ENCODE measurements around the gene FAM227B.
A peak's percentile ranks its signal among the peaks of the same experiment; 100 is the strongest.
"Not testable (repeated sequence)": the region's sequence is repeated elsewhere in the genome, so short reads cannot be mapped to it uniquely, and the experiment has no call there.

FAM227B gene

DNA sequence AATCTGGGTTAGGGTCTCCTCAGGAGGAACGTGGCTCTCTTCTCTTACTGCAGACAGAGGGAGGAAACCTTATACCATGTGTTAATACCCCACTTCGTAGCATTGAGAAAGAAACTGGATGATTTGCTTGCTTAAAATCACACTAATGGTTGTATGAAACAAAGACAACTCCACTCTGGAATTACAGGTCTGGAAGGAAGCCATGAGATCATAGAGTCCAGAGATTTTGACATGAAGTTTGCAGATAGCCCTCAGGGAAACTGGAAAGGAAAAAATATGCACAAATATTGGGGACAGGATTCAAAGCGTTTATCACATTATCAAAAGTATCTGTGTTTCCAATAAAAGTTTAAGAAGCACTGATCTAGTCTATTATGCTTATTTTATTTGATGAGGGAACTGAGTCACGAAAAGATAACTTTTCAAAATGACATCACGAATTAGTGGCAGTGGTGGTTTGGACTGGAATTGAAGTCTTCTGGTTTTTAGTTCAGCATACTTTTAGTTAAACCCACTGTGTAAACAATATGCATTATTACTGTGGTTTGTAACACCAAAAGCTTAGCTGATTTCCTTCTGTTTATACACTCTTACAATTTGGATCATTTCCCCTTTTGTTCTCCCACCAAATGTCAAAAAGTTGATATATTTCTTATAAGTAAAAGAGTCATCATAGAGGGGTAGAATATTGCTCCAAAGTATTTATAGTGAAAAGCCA lies 180.8 kb downstream of the FAM227B start:
- DNase-seq (ENCODE audit: low read depth in 3 of 3) = no peak

DNA sequence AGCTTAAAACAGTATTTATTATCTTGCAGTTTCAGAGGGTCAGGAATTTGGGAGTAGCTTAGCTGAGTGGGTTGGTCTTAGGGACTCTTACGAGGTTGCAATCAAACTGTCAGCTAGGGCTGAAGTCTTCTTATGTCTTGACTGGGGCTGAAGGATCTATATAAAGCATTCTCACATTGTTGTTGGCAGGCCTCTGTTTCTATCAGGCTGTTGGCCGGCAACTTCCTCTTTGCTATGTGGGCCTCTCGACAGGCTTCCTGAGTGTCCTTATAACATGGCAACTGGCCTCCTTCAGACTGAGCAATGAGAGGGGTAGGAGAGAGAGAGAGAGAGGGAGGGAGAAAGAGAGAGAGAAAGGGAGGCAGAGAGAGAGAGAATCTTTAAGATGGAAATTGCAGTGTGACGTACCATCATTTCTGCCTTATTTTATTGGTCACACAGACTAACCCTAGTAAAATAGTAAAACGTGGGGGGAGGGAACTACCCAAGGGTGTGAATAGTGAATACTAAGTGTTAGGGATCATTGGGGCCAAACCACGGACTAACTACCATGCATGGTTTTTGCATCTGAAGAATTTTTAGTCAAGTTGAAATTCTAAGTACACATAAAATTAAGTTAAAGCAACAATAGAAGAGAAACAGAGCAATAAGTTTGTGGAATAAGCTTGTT lies 181.5 kb downstream of the FAM227B start:
- DNase-seq (ENCODE audit: low read depth in 3 of 3) = no peak

DNA sequence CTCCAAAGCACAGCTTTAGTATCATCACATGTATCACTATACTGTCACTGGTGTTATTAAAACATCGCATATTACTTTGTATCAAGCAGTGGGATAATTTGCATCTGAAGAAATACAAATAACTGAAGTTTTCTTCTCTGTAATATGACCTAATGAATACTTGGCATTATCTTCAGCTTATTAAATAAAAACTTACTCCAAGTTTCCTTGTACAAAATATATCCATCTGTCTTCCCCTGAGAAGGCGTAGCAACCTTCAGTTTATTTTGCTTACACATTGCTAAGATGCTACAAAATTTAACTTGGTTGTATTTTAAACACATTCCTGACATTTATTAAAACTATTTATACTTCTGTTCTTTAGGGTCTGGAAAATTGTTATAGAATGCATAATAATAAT lies 183.9 kb downstream of the FAM227B start:
- no peak for DNase-seq (ENCODE audit: low read depth in 3 of 3)

DNA sequence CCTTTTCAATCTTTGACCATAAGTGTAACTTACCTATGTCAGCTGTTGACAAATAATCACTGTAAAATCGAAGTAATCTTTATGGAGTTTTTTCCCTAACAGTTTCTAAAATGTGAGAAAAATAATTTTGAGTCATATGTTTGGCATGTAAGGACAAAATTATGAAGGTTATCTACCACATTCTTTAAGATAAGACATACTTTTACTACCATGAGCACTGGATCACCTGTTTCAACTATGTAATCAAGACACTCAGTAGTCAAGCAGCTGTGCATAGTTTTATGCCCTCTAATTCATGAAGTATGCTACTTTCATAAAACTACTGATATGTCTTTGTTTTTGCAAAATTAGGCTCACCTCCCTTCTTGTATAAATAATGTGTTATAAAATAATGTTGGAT lies 185.4 kb downstream of the FAM227B start:
- no peak for DNase-seq (ENCODE audit: low read depth in 3 of 3)

DNA sequence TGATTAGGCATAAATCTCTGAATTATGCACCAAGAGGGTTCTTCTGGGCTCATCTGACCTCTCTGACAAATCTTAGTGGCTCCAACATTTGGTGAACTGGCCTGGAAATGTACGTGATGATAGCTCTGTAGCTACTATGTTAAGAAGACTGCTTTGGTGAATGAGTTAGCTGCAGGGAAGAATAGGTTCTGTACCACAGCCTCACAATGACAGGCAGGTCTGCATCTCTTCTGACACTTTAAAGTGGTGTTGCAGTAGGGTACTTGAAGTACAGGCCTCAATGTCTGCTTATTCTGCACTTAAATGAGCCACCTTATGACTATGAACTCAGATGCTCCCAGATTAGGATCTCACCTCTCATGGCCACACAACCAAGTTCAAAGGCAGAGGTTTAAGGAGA lies 190.6 kb downstream of the FAM227B start:
- DNase-seq (ENCODE audit: low read depth in 3 of 3) = no peak

DNA sequence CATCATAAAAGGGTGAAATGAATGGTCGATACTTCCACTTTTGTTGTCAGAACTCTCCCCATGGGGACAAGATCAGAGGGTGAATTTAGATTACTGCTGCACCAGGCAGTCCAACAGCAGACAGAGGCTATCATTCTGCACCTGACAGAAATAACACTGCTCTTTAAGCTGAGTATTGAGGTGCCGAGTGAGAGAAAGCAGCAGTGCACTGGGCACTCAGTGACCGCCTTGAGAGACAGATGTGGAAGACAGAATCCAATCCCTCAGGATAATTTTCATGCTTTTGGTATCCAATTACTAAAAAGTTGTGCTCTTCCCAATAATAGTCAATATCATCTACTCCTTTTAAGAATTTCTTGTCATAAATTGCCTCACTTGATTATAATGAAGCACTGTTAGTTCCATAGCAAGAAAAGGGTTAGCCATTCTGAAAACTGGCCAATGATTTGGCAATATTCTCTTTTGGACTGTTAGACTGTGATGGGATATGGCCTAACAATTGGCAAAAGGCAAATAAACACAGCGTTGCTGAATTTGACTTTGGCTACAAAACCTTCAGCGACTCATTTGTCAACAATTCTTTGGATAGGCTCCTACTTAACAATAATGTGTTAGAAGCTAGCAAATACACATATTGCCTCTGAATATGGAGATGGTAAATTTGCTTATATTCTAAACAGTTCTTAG lies 192.1 kb downstream of the FAM227B start:
- DNase-seq (ENCODE audit: low read depth in 3 of 3) = no peak

DNA sequence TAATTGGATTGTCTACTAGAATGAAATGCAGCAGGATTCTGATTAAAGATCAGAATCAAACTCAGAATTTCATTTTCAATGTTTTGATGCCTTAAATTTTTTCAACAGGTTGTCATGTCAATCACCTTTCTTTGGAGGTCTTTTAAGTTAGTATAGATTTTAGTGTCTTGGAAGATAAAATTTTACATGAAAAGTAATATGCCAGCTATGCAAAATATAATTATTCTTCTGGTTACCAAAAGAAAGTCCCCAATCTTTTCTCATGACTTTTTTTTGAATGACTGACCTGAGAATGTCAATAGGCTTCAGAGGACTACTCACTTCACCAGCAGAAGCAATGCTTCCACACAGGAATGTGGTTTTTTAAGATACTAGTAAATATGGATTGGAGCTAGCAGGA lies 193.2 kb downstream of the FAM227B start:
- no peak for DNase-seq (ENCODE audit: low read depth in 3 of 3)

DNA sequence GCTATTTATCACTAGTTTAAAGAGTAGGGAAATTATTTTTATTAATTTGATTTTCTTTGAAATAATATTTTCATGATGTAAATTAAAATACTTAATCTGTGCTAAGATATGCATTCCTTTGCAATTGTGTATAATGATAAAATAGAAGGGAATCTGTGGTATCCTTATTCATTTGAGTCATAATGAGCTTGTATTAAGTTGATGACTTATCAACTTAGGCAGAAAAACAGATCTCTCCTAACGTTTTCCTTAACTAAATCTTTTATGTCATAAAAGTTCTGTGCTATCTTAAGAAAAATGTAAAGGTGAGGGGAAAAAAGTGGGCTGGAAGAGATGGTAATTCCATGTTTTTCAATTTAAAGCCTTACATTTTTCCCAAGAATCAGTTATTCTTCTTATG lies 195.7 kb downstream of the FAM227B start:
- DNase-seq (ENCODE audit: low read depth in 3 of 3) = no peak

DNA sequence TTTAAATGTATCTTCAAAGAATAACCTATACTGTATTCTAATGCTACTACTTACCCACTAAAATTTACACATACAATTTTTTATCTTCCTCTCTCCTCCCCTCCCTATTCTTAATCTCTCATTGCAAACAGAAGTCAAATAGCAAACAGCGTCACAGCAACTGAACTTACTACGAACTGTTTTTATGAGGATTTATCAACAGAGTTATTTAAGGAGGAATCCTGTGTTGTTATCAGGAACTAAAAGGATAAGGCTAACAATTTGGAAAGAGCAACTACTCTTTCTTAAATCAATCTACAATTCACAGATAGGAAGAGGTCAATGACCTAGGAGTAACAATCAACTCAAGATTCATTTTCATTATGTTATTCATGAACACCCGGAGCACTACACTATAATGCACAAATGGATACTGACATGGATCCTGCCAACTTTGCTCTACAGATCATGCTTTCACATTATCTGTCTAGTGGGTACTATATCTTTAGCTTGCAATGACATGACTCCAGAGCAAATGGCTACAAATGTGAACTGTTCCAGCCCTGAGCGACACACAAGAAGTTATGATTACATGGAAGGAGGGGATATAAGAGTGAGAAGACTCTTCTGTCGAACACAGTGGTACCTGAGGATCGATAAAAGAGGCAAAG lies 196.6 kb downstream of the FAM227B start:
- DNase-seq (ENCODE audit: low read depth in 3 of 3) = no peak

DNA sequence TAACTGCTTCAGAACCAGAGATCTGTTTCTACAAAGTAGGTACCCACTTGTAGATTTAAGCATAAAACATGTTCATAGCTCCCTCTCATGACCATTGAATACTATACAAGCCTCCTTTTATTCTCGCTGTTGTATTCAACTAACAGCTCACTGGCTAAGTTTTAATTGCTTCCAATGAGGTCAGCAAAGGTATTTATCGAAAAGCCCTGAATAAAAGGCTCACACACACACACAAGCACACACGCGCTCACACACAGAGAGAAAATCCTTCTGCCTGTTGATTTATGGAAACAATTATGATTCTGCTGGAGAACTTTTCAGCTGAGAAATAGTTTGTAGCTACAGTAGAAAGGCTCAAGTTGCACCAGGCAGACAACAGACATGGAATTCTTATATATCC lies 197.6 kb downstream of the FAM227B start, which contains the start of gene FGF7:
FGF7 (plus strand) TSS at position 222 of the 400 bp plus-strand sequence. CDS start 1,056 bp downstream, outside the sequence.
- DNase-seq (ENCODE audit: low read depth in 3 of 3) = no peak

DNA sequence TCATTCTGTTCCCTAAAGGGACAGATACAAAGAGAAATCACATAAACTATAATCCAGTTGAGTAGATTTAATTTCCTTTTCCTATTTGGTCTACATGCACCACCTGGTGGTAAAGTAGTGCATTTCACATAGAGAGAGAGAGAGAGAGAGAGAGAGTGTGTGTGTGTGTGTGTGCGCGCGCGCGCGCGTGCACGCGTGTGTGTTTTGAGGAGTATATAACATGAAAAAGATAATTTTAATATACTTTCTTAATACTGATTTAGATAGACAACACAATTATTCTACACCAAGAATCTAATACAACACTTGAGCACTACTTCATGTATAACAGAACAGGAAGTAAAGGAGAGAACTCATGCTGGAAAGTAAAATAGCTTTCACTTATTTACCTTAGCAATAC lies 198.6 kb downstream of the FAM227B start:
- peak in 1 of 3 experiments; percentile 3 for DNase-seq (ENCODE audit: low read depth in 3 of 3)

DNA sequence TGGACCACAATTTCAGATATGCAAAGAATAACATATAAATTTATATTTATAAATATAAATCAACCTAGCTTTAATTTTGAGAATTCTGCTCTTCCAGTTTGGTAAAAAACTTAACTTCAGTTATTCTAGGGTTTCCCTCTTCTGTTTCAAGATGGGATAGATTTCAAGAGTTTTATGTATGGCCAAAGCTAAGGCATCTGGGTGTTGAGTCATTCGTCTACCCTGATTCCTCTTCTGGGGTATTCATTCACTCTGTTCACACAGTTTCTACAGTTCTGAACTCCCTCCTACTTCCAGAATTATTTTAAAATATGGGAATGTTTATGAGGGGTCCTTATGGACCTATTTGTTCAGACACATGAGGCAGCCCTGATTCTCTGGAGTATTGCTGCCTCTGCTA lies 201.8 kb downstream of the FAM227B start:
- no peak for DNase-seq (ENCODE audit: low read depth in 3 of 3)

DNA sequence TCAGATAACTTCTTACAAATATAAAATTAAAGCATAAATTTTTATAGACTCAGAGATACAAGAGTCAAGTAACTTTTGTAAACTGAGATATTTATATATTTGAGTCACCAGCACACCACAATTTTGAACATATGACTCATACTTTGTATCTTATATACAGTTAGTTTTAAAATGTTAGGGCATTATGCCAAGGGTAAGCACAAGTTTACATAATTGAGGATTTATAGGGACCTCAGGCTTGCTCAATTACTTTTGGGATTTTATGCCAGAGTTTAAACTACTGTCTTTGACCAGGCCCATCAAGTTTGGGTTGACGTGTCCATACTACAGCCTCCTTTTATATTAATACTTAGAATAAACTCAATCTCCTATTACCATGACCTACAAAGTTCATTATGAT lies 205.0 kb downstream of the FAM227B start:
- no peak for DNase-seq (ENCODE audit: low read depth in 3 of 3)

DNA sequence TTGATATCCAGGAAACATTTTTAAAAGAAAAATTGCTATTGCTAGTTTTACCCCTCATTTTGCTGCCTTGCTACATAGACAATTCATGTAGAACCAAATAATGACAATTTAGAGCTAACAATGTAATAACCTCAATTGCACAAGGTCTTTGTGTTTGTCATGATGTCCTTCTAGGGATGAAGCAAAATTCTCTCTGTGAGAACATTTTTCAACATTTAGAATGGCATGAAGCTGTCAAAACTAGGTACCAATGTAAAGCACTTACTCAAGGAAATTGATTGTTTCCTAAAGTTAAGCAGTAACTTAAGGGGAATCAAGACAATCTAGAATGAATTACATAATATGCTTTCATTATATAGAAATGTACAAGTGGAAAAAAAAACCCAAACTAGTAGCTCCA lies 205.5 kb downstream of the FAM227B start:
- no peak for DNase-seq (ENCODE audit: low read depth in 3 of 3)

DNA sequence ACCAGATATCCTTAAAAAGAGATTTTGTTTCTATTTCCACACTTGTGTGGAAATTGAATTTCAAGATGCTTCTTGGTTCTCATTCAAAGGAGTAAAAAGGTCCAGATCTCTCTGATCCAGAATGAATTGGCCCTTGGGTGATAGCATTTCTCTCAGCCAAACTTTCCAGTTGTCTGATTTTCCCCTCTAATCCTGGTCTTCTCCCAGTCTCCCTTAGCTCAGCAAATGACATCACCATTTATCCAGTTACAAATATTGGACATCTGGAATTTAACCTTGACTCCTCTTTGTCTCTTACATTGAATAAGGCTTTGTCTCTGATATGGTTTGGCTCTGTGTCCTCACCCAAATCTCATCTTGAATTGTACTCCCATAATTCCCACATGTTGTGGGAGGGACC lies 207.8 kb downstream of the FAM227B start:
- DNase-seq (ENCODE audit: low read depth in 3 of 3) = no peak

DNA sequence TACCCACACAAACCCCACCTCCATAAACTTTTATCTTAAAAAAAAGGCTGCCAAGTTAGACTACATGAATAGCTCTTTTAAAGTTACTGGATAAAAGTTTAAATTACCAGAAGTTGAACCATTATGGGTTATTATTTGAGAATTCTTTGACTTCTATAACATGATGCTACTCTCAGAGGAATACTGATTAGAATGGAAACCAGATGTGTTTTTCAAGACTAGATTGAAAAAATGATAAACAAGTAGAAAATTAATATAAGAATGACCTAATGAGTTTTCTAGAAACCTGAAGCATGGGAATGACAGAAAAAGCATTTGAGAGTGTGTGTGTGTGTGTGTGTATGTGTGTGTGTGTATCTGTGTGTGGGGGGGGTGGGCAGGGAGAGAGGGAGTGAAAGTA lies 210.0 kb downstream of the FAM227B start:
- no peak for DNase-seq (ENCODE audit: low read depth in 3 of 3)

DNA sequence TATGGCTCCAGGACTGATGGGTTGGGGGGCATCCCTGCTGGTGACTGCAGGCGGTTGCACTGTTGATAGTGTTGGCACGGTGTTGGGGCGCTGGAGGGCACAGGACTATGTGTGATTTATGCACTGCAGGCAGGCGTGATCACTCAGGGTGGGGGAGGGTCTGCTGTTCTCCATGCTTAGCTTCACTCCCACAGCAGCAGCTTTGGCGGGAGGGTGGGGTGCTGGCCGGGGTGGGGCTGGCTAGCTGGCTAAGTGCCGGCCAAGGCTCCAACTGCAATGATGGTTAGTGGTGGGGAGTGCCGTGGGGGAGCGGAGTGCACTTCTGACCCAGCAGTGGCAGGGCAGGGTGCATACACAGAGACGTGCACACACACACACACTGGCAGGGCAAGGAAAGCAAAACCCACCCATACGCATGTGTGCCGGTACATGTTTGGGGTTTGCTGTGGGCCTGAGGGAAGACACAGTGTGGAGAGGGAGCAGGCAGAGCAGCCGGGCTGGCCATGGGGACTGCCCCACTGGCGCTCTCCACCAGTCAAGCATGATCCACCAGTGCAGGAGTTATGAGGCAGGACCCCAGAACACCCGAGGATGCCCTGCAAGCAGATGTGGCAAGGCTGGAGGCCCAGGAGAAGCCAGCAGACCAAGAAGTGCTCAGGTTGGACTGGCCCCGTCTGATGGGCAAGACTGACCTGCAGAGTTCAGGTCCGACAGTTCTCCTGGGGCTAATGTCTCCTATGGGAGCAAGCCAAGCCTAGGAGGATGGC lies 214.1 kb downstream of the FAM227B start:
- no peak for DNase-seq (ENCODE audit: low read depth in 3 of 3)

DNA sequence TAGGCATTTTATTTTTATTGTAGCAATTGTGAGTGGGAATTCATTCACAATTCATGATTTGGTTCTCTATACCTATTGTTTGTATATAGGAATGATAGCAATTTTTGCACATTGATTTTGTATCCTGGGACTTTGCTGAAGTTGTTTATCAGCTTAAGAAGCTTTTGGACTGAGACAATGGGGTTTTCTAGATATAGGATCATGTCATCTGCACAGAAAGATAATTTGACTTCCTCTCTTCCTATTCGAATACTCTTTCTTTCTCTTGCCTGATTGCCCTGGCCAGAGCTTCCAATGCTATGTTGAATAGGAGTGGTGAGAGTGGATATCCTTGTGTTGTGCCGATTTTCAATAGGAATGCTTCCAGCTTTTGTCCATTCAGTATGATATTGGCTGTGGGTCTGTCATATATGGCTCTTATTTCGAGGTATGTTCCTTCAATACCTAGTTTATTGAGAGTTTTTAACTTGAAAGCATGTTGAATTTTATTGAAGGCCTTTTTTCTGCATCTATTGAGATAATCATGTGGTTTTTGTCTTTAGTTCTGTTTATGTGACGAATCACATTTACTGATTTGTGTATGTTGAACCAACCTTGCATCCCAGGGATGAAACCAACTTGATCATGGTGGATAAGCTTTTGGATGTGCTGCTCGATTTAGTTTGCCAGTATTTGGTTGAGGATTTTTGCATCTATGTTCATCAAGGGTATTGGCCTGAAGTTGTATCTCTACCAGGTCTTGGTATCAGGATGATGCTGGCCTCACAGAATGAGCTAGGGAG lies 217.9 kb downstream of the FAM227B start:
- not testable (repeated sequence) for DNase-seq (ENCODE audit: low read depth in 3 of 3)

DNA sequence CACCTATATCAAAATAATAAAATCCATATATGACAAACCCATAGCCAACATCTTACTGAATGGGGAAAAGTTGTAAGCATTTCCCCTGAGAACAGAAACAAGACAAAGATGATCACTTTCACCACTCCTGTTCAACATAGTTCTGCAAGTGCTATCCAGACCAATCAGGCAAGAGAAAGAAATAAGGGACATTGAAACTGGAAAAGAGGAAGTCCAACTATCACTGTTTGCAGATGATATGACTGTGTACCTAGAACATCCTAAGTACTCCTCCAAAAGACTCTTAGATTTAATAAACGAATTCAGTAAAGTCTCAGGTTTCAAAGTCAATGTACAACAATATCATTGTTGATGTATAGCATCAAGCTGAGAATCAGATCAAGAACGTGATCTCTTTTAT lies 233.1 kb downstream of the FAM227B start:
- no peak for DNase-seq (ENCODE audit: low read depth in 3 of 3)

DNA sequence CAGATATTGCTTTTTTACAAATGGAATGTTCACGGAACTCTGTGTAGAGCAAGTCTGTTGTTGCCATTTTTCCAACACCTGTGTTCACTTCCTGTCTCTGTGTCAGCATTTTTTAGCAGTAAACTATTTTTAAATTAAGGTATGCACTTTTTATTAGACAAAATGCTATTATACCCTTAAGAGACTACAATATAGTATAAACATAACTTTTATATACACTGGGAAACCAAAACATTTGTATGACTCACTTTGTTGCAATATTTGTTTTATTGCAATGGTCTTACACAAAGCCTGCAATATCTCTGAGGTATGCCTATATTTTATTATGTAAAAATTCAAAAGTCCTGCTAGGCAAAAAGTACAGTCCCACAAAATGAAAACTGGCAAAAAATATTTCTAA lies 237.4 kb downstream of the FAM227B start:
- DNase-seq (ENCODE audit: low read depth in 3 of 3) = no peak

DNA sequence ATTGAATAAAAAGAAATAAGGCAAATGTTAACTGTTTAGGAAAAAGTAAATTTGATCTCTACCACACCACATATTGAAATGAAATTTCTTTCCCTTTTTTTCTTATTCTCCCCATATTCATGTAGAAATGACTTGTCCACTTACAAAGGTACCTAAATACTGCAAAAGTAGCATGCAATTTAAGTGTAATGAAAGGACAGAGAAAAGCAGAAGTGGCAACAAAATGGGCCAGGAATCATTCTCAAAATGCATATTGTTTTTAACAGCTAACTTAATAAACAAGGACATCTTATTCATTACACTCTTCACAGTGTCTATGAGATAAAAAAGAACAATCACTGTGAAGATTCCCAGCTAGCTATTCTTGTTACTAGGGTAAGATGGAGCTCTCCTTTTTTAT lies 238.2 kb downstream of the FAM227B start:
- no peak for DNase-seq (ENCODE audit: low read depth in 3 of 3)
